Astrocyte (in vitro differentiated cells and primary cell): Measurements from ENCODE around the gene PIK3C2B. TPM values are rescaled to one million over a fixed set of nuclear protein-coding genes. Genes with fewer than 3 reads are reported as not detected.

ENCODE experiments used
- DNase-seq: peaks from one replicate; pipeline ENCODE4 v3.0.0-alpha.2; 2010; ENCODE audit warnings: low read depth
- FAIRE-seq: peaks from 2 replicates; lab custom pipeline; 2011; peaks lifted over from hg19 to GRCh38; lab: Jason Lieb, UNC
- H2AFZ ChIP-seq: 2 replicates; pipeline ENCODE4 v1.6.0; 2012; ENCODE audit warnings: low read depth, low read length, inconsistent platforms
- H3K27ac ChIP-seq: 2 replicates; pipeline ENCODE4 v1.5.1; 2011; ENCODE audit warnings: low read depth, low read length, inconsistent platforms
- H3K27me3 ChIP-seq: 2 replicates; pipeline ENCODE4 v1.6.0; 2011; ENCODE audit warnings: low read length, inconsistent platforms; ENCODE audit not compliant: insufficient read depth
- H3K36me3 ChIP-seq: 2 replicates; pipeline ENCODE4 v1.5.1; 2011; ENCODE audit warnings: low read length, inconsistent platforms; ENCODE audit not compliant: insufficient read depth
- H3K4me1 ChIP-seq: 2 replicates; pipeline ENCODE4 v1.5.1; 2011; ENCODE audit warnings: low read length, inconsistent platforms; ENCODE audit not compliant: insufficient read depth
- H3K4me2 ChIP-seq: 2 replicates; pipeline ENCODE4 v1.6.0; 2012; ENCODE audit warnings: low read length, inconsistent platforms
- H3K4me3 ChIP-seq: 2 replicates; pipeline ENCODE4 v1.5.1; 2011; ENCODE audit warnings: low read depth, mild to moderate bottlenecking, low read length, inconsistent platforms; ENCODE audit not compliant: insufficient read depth
- H3K79me2 ChIP-seq: 2 replicates; pipeline ENCODE4 v1.6.0; 2012; ENCODE audit warnings: mild to moderate bottlenecking, low read length, inconsistent platforms; ENCODE audit not compliant: insufficient read depth
- H3K9ac ChIP-seq: 2 replicates; pipeline ENCODE4 v1.6.0; 2012; ENCODE audit warnings: mild to moderate bottlenecking, low read length, inconsistent platforms
- H3K9me3 ChIP-seq: 2 replicates; pipeline ENCODE4 v1.5.1; 2012; ENCODE audit warnings: low read depth, mild to moderate bottlenecking, low read length, inconsistent platforms; ENCODE audit not compliant: insufficient read depth
- H4K20me1 ChIP-seq: 2 replicates; pipeline ENCODE4 v1.6.0; 2012; ENCODE audit warnings: low read length, inconsistent platforms; ENCODE audit not compliant: insufficient read depth
- H3K27ac Mint-ChIP-seq: one replicate; pipeline ENCODE4 v1.8.0; 2021; ENCODE audit warnings: mild to moderate bottlenecking, mixed read lengths; ENCODE audit not compliant: unreplicated experiment
- H3K27me3 Mint-ChIP-seq: one replicate; pipeline ENCODE4 v1.8.0; 2021; ENCODE audit warnings: low read depth, mixed read lengths; ENCODE audit not compliant: unreplicated experiment
- H3K36me3 Mint-ChIP-seq: one replicate; pipeline ENCODE4 v1.8.0; 2021; ENCODE audit warnings: low read depth, mixed read lengths; ENCODE audit not compliant: unreplicated experiment
- H3K4me1 Mint-ChIP-seq: one replicate; pipeline ENCODE4 v1.8.0; 2021; ENCODE audit warnings: low read depth, mixed read lengths; ENCODE audit not compliant: unreplicated experiment
- H3K4me3 Mint-ChIP-seq: one replicate; pipeline ENCODE4 v1.8.0; 2021; ENCODE audit warnings: mild to moderate bottlenecking, moderate library complexity, mixed read lengths; ENCODE audit not compliant: unreplicated experiment
- H3K9me3 Mint-ChIP-seq: one replicate; pipeline ENCODE4 v1.8.0; 2021; ENCODE audit warnings: mild to moderate bottlenecking, mixed read lengths; ENCODE audit not compliant: unreplicated experiment
- CTCF ChIP-seq: IDR thresholded peaks from 2 replicates; pipeline ENCODE4 v1.5.1; 2011; ENCODE audit warnings: low read depth, mild to moderate bottlenecking, inconsistent platforms, low read length, moderate library complexity; ENCODE audit not compliant: insufficient read depth
- EZH2 ChIP-seq: IDR thresholded peaks from 2 replicates; pipeline ENCODE4 v1.6.1; 2012; ENCODE audit warnings: mild to moderate bottlenecking, low read length, inconsistent platforms; ENCODE audit not compliant: insufficient read depth
- total RNA-seq: library from RNA; stranded (reverse); gene quantifications from 2 replicates; pipeline ENCODE4 v1.2.1, GENCODE V29; 2021

PIK3C2B gene
- total RNA-seq, 1 donor from 2014 or later = 19.3 TPM

- DNase-seq = no peak
- no peak overlapping the region for H3K27ac Mint-ChIP-seq
Observed at GRCh38 chr1:204459706-204460105, 34.9 kb downstream of the PIK3C2B start.

GRCh38 chr1:204457666-204458065, 36.9 kb downstream of the PIK3C2B start:
- H3K27ac Mint-ChIP-seq = no peak overlapping the region
- no peak overlapping the region for H2AFZ ChIP-seq
- H3K4me2 ChIP-seq = no peak overlapping the region
- H3K9me3 ChIP-seq = no peaks in the 10 kb centered on the region
- H3K9ac ChIP-seq = no peak overlapping the region
- no peak overlapping the region for H3K27ac ChIP-seq
- no peak overlapping the region for H3K4me3 ChIP-seq
- DNase-seq = no peak
- peaks cover 4% of the 10 kb centered on the region for H3K9me3 Mint-ChIP-seq
- H3K27me3 ChIP-seq = peaks cover 3% of the 10 kb centered on the region
- peaks cover 49% of the 10 kb centered on the region for H3K36me3 Mint-ChIP-seq
- H3K27me3 Mint-ChIP-seq = peaks cover 9% of the 10 kb centered on the region
- H3K4me3 Mint-ChIP-seq = no peak overlapping the region
- no peaks in the 10 kb centered on the region for H4K20me1 ChIP-seq
- H3K79me2 ChIP-seq = no peaks in the 10 kb centered on the region
- H3K4me1 ChIP-seq = no peaks in the 10 kb centered on the region
- peaks cover 2% of the 10 kb centered on the region for H3K4me1 Mint-ChIP-seq
- TF ChIP-seq EZH2 = no peak
- no peak for TF ChIP-seq CTCF
- no peak for FAIRE-seq
- H3K36me3 ChIP-seq = no peaks in the 10 kb centered on the region

More at GRCh38 chr1:204459706-204460105, 34.9 kb downstream of the PIK3C2B start:
- no peak overlapping the region for H2AFZ ChIP-seq
- no peak overlapping the region for H3K4me3 ChIP-seq
- Mint-ChIP-seq H3K36me3 (peaks cover 52% of the 10 kb centered on the region), H3K27me3 (peaks cover 7% of the 10 kb centered on the region), H3K9me3 (peaks cover 4% of the 10 kb centered on the region), H3K4me1 (peaks cover 2% of the 10 kb centered on the region), H3K4me3 (peak overlapping the region; percentile 62)
- no peak overlapping the region for H3K27ac ChIP-seq
- H3K9me3 ChIP-seq = no peaks in the 10 kb centered on the region
- no peaks in the 10 kb centered on the region for H3K36me3 ChIP-seq
- no peaks in the 10 kb centered on the region for H3K4me1 ChIP-seq
- peaks cover 3% of the 10 kb centered on the region for H3K27me3 ChIP-seq
- H3K79me2 ChIP-seq = no peaks in the 10 kb centered on the region
- TF ChIP-seq CTCF = no peak
- no peak for TF ChIP-seq EZH2
- H3K9ac ChIP-seq = no peak overlapping the region
- no peak for FAIRE-seq
- no peak overlapping the region for H3K4me2 ChIP-seq
- peaks cover 3% of the 10 kb centered on the region for H4K20me1 ChIP-seq

- no peak for FAIRE-seq
- peaks cover 48% of the 10 kb centered on the region for H3K36me3 Mint-ChIP-seq
- H3K27ac Mint-ChIP-seq = no peak overlapping the region
- Histone ChIP-seq H3K27me3 (peaks cover 3% of the 10 kb centered on the region), H3K4me2 (no peak overlapping the region), H3K4me1 (no peaks in the 10 kb centered on the region), H2AFZ (no peak overlapping the region), H3K9ac (no peak overlapping the region), H3K9me3 (no peaks in the 10 kb centered on the region), H4K20me1 (no peaks in the 10 kb centered on the region), H3K36me3 (no peaks in the 10 kb centered on the region), H3K27ac (no peak overlapping the region), H3K4me3 (no peak overlapping the region), H3K79me2 (no peaks in the 10 kb centered on the region)
- no peak for DNase-seq
- no peak overlapping the region for H3K4me3 Mint-ChIP-seq
- H3K27me3 Mint-ChIP-seq = peaks cover 9% of the 10 kb centered on the region
- peaks cover 4% of the 10 kb centered on the region for H3K9me3 Mint-ChIP-seq
- TF ChIP-seq CTCF (no peak), EZH2 (no peak)
- peaks cover 2% of the 10 kb centered on the region for H3K4me1 Mint-ChIP-seq
Observed at GRCh38 chr1:204456826-204457442, 37.7 kb downstream of the PIK3C2B start.
